RWPE2 (cell line): ENCODE measurements around the gene CFAP20.

Experiments
- ATAC-seq: fragments of 200-7000 bp; cut with Tn5 transposase; 3 replicates; pipeline ENCODE4 v1.9.1; 2021; ENCODE audit warnings: low read depth
- DNase-seq: peaks from one replicate; pipeline ENCODE4 v3.0.0-alpha.2; 2020; ENCODE audit warnings: low spot score
- H3K27ac ChIP-seq: fragments of 450-650 bp; 2 replicates; pipeline ENCODE4 v1.5.1; 2017; ENCODE audit warnings: mild to moderate bottlenecking; ENCODE audit not compliant: poor library complexity, severe bottlenecking
- H3K27me3 ChIP-seq: fragments of 250-450 bp; sonication (Bioruptor Pico); 2 replicates; pipeline ENCODE4 v1.5.1; 2021; ENCODE audit warnings: mild to moderate bottlenecking, moderate library complexity; ENCODE audit not compliant: insufficient read depth, poor library complexity, severe bottlenecking
- H3K36me3 ChIP-seq: fragments of 250-450 bp; sonication (Bioruptor Pico); 2 replicates; pipeline ENCODE4 v1.5.1; 2020; ENCODE audit warnings: low read depth, mild to moderate bottlenecking, moderate library complexity
- H3K4me1 ChIP-seq: fragments of 250-450 bp; sonication (Bioruptor Pico); 2 replicates; pipeline ENCODE4 v1.5.1; 2021; ENCODE audit warnings: mild to moderate bottlenecking, moderate library complexity; ENCODE audit not compliant: insufficient read depth, poor library complexity, severe bottlenecking
- H3K4me3 ChIP-seq: fragments of 250-450 bp; sonication (Bioruptor Pico); 2 replicates; pipeline ENCODE4 v1.5.1; 2021; ENCODE audit warnings: mild to moderate bottlenecking, moderate library complexity; ENCODE audit not compliant: severe bottlenecking
- H3K9me3 ChIP-seq: fragments of 250-450 bp; sonication (Bioruptor Pico); 2 replicates; pipeline ENCODE4 v1.5.1; 2021; ENCODE audit warnings: mild to moderate bottlenecking, moderate library complexity; ENCODE audit not compliant: severe bottlenecking
- TF ChIP-seq, protein P1 (sequence below): fragments of 450-650 bp; IDR thresholded peaks from one replicate; pipeline ENCODE4 v1.5.1; 2017; ENCODE audit warnings: mild to moderate bottlenecking, moderate library complexity; ENCODE audit not compliant: poor library complexity, severe bottlenecking

Gene CFAP20

DNA sequence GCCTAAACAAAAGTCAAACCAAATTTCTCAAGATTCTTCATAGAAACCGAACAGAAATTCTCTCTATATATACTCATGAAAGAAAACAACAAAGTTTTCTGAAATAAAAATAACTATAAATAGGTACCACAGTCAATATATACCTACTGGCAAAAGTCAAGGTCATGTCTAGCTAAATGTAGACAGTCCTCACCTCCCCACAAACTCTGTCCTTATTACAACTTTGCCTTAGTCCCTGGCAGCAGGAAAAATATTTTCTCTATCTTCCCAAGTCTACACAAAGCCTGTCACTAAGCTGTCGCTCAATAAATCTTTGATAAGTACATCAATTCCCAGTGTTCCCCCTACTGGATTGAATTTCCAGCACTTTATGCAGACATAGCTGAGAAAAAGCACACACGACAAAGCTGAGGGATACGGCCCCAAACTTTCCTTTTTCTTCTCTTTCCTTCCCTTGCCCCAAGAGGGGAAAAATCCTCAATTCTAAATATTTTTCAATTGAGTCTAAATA, 2.7 kb downstream of the CFAP20 start:
- no peaks in the 10 kb centered on the region for H3K9me3 ChIP-seq
- H3K36me3 ChIP-seq = no peaks in the 10 kb centered on the region
- no peak overlapping the region for H3K4me3 ChIP-seq
- no peak overlapping the region for H3K27ac ChIP-seq
- H3K27me3 ChIP-seq = no peaks in the 10 kb centered on the region
- TF ChIP-seq, protein P1, sequence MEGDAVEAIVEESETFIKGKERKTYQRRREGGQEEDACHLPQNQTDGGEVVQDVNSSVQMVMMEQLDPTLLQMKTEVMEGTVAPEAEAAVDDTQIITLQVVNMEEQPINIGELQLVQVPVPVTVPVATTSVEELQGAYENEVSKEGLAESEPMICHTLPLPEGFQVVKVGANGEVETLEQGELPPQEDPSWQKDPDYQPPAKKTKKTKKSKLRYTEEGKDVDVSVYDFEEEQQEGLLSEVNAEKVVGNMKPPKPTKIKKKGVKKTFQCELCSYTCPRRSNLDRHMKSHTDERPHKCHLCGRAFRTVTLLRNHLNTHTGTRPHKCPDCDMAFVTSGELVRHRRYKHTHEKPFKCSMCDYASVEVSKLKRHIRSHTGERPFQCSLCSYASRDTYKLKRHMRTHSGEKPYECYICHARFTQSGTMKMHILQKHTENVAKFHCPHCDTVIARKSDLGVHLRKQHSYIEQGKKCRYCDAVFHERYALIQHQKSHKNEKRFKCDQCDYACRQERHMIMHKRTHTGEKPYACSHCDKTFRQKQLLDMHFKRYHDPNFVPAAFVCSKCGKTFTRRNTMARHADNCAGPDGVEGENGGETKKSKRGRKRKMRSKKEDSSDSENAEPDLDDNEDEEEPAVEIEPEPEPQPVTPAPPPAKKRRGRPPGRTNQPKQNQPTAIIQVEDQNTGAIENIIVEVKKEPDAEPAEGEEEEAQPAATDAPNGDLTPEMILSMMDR = no peak
- peaks cover 38% of the 10 kb centered on the region for H3K4me1 ChIP-seq
- DNase-seq (no peak), ATAC-seq (no peak)

DNA sequence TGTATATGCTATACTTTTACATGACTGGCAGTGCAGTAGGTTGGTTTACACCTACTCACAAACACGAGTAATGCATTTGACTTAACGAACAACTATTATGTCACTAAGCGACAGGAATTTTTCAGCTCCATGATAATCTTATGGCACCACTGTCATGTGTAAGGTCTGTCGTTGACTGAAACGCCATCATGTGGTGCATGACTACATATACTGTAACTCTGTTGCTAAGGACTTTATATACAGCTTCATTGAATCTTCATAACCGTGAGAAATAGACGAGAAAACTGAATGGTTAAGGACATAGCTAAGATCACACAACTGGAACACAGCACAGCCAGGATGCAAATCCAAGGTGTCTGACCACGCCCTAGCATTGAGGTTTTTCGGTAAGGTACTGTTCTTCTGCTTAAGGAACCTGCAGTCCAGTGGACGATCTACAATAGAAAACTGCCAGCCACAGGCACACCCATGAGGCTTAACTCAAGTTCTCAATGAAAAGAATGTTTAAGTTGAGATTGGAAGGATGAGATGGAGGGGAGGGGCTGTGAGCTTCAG, 3.3 kb downstream of the CFAP20 start:
- DNase-seq (no peak), ATAC-seq (no peak)
- Histone ChIP-seq H3K27me3 (no peaks in the 10 kb centered on the region), H3K4me1 (peaks cover 44% of the 10 kb centered on the region), H3K36me3 (no peaks in the 10 kb centered on the region), H3K27ac (no peak overlapping the region), H3K9me3 (no peaks in the 10 kb centered on the region), H3K4me3 (no peak overlapping the region)
- TF ChIP-seq, protein P1 = no peak

DNA sequence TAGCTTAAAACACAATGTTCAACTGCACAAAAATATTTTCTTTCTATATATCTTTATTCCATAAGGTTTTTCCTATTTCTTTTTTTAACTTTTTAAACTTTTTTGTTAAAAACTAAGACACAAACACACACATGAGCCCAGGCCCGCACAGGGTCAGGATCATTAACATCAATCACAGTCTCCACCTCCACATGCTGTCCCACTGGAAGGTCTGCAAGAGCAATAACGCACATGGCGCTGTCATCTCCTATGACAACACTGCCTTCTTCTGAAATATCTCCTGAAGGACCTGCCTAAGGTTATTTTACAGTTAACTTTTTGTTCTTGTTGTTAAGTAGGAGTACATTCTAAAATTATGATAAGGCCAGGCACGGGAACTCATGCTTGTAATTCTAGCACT, 4.1 kb downstream of the CFAP20 start:
- no peaks in the 10 kb centered on the region for H3K27me3 ChIP-seq
- no peaks in the 10 kb centered on the region for H3K36me3 ChIP-seq
- no peak overlapping the region for H3K27ac ChIP-seq
- no peak overlapping the region for H3K4me3 ChIP-seq
- ATAC-seq = no peak
- TF ChIP-seq, protein P1 = no peak
- peaks cover 49% of the 10 kb centered on the region for H3K4me1 ChIP-seq
- no peak for DNase-seq
- H3K9me3 ChIP-seq = no peaks in the 10 kb centered on the region

- H3K9me3 ChIP-seq = no peaks in the 10 kb centered on the region
- ATAC-seq (no peak), DNase-seq (no peak)
- no peak overlapping the region for H3K4me3 ChIP-seq
- no peaks in the 10 kb centered on the region for H3K36me3 ChIP-seq
- TF ChIP-seq, protein P1 = no peak
- peaks cover 49% of the 10 kb centered on the region for H3K4me1 ChIP-seq
- no peak overlapping the region for H3K27ac ChIP-seq
- H3K27me3 ChIP-seq = no peaks in the 10 kb centered on the region
Measured at GRCh38 chr16:58124601-58124915, 4.6 kb downstream of the CFAP20 start.

DNA sequence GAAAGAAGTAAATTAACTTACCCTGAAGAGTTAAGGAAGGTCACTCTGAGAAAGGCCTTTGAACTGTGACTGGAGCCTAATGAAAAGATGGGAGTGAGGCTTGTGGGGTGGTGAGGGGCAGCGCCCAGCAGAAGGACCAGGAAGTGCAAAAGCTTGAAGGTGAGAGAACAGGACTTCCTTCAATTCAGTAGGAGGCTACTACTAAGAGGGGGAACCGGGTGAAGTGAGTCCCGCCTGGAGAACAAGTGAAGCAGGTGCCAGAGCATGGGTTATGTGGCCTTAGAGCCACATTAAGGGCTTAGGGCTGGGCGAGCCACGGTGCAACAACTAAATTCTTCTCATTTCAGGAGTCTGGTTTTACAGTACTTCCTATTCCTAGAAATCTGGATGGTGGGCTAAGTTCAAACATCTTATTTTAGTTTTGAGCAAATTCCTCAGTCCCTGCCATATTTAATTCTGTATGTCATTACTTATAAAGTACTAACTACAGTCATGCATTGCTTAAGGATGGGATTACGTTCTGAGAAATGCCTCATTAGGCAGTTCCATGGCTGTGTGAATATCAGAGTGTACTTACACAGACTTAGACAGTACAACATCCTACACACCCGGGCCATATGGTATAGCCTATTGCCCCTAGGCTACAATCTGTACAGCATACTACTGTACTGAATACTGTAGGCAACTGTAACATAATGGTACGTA, 5.1 kb downstream of the CFAP20 start:
- peaks cover 49% of the 10 kb centered on the region for H3K4me1 ChIP-seq
- DNase-seq = no peak
- no peak overlapping the region for H3K4me3 ChIP-seq

More for the DNA sequence above, 5.1 kb downstream of the CFAP20 start:
- TF ChIP-seq, protein P1 = no peak
- no peaks in the 10 kb centered on the region for H3K27me3 ChIP-seq
- no peak overlapping the region for H3K27ac ChIP-seq
- no peaks in the 10 kb centered on the region for H3K36me3 ChIP-seq
- H3K9me3 ChIP-seq = no peaks in the 10 kb centered on the region
- no peak for ATAC-seq
